ENCODE results near the gene BCAT1. TPM values are rescaled to one million over a fixed set of nuclear protein-coding genes. Genes with fewer than 3 reads are reported as not detected.

The BCAT1 gene
- total and polyA plus RNA-seq, 2 of the 8 experiments (the other 6 are each of a cell fraction or from before 2014, with no cell fraction given) = 19.7 to 263 TPM

GRCh38 chr12:24798335-24798734 is 150.6 kb downstream of the BCAT1 start (continued):
- no peak for TF ChIP-seq SIRT6 (IDR thresholded peaks at IDR 0.05; ENCODE audit: low read length)

- Histone ChIP-seq H3K27ac (ENCODE audit: low read depth, low read length) (no peak overlapping the region), H2BK15ac (ENCODE audit: low read length) (no peak overlapping the region), H3K56ac (replicated peaks; ENCODE audit: insufficient read length, low read depth, low read length) (no peak overlapping the region), H2AK5ac (ENCODE audit: low read depth, low read length) (no peak overlapping the region), H2BK5ac (ENCODE audit: low read depth, low read length) (no peak overlapping the region), H3K23me2 (ENCODE audit: low read depth, low read length) (no peaks in the 10 kb centered on the region), H3K9me3 (ENCODE audit: insufficient read depth in 2 of 2, low read depth in 1 of 2, low read length in 1 of 2) (no peaks in the 10 kb centered on the region), H2BK120ac (replicated peaks; ENCODE audit: low read depth, low read length) (no peak overlapping the region), H3K4me2 (ENCODE audit: insufficient read depth in 1 of 2, low read depth in 2 of 2, low read length in 2 of 2) (no peak overlapping the region), H2BK20ac (ENCODE audit: low read length) (no peak overlapping the region), H4K5ac (ENCODE audit: insufficient read length, low read depth, low read length) (no peak overlapping the region), H3K4me3 (ENCODE audit: extremely low read depth in 1 of 4, insufficient read depth in 2 of 4, low read depth in 3 of 4, low read length in 4 of 4) (no peak overlapping the region), H3K27me3 (replicated peaks in 1 of 4; ENCODE audit: control insufficient read depth in 3 of 4, extremely low read depth in 1 of 4, insufficient read depth in 3 of 4, low read length in 3 of 4) (no peaks in the 10 kb centered on the region), H3K14ac (ENCODE audit: insufficient read length) (no peak overlapping the region), H3K79me2 (ENCODE audit: control insufficient read depth in 1 of 2, insufficient read depth in 2 of 2, low read length in 2 of 2) (no peaks in the 10 kb centered on the region), H2AFZ (ENCODE audit: low read length) (no peak overlapping the region), H4K91ac (replicated peaks; ENCODE audit: insufficient read length, low read length) (no peak overlapping the region), H3K9ac (replicated peaks in 1 of 4; ENCODE audit: extremely low read depth in 1 of 4, low read depth in 3 of 4, low read length in 3 of 4) (no peak overlapping the region), H3K23ac (ENCODE audit: insufficient read length) (no peak overlapping the region), H3K79me1 (ENCODE audit: low read depth, low read length) (no peaks in the 10 kb centered on the region), H4K8ac (ENCODE audit: extremely low read depth, insufficient read depth, low read length) (no peak overlapping the region), H3K18ac (ENCODE audit: extremely low read depth, low read length) (no peak overlapping the region), H4K20me1 (replicated peaks in 1 of 2; ENCODE audit: control insufficient read depth in 1 of 2, insufficient read depth in 2 of 2, low read length in 2 of 2) (no peaks in the 10 kb centered on the region), H3K4ac (replicated peaks; ENCODE audit: insufficient read length, low read depth, low read length) (no peak overlapping the region), H3K4me1 (replicated peaks in 1 of 4; ENCODE audit: control insufficient read depth in 3 of 4, insufficient read depth in 4 of 4, low read length in 3 of 4) (no peaks in the 10 kb centered on the region), H3K36me3 (ENCODE audit: control insufficient read depth in 2 of 4, insufficient read depth in 4 of 4, low read length in 3 of 4) (no peaks in the 10 kb centered on the region), H2BK12ac (ENCODE audit: low read depth, low read length) (no peak overlapping the region)
- DNase-seq (ENCODE audit: low read depth in 1 of 2, low spot score in 2 of 2) (no peak), FAIRE-seq (no peak)
- POLR2A ChIA-PET (ENCODE audit: partially characterized antibody) = no interaction called here
- WGBS, 2 experiments (ENCODE audit: extremely low coverage in 1 of 2, insufficient coverage in 1 of 2, insufficient read length in 1 of 2, insufficient replicate concordance in 2 of 2, low coverage in 1 of 2, low lambda C conversion rate in 2 of 2, missing lambda C conversion rate in 1 of 2) = 100% methylated on average over 2 of the region's 2 CpGs; no CpG with 5 or more reads in 1 of the 2 experiments
- CTCF ChIA-PET (ENCODE audit: partially characterized antibody) = no interaction called here
- TF ChIP-seq HDAC6 (IDR thresholded peaks at IDR 0.05; ENCODE audit: low read depth, low read length) (no peak), SIN3A (conservative IDR thresholded peaks at IDR 0.05 in 1 of 2, IDR thresholded peaks at IDR 0.05 in 1 of 2; ENCODE audit: low read depth in 1 of 2, low read length in 2 of 2) (no peak), CBX8 (IDR thresholded peaks at IDR 0.05; ENCODE audit: borderline replicate concordance, low read depth, low read length) (no peak), BRCA1 (IDR thresholded peaks at IDR 0.05; ENCODE audit: low read depth, low read length) (no peak), CHD1 (IDR thresholded peaks at IDR 0.05; ENCODE audit: low read depth, low read length) (no peak), TAF1 (IDR thresholded peaks at IDR 0.05; ENCODE audit: low read depth, low read length) (no peak), SIRT6 (IDR thresholded peaks at IDR 0.05; ENCODE audit: low read length) (no peak), NRF1 (IDR thresholded peaks at IDR 0.05; ENCODE audit: low read depth, low read length) (no peak), KDM1A (IDR thresholded peaks at IDR 0.05; ENCODE audit: borderline replicate concordance, low read length) (no peak), TAF7 (optimal IDR thresholded peaks at IDR 0.05; ENCODE audit: borderline replicate concordance, low read depth, low read length) (no peak), MAX (IDR thresholded peaks at IDR 0.05) (no peak), POLR2A (IDR thresholded peaks at IDR 0.05; ENCODE audit: control extremely low read depth in 1 of 2, low read depth in 2 of 2, low read length in 2 of 2) (no peak), BACH1 (IDR thresholded peaks at IDR 0.05; ENCODE audit: low read length) (no peak), SP4 (IDR thresholded peaks at IDR 0.05; ENCODE audit: low read length) (no peak), CHD2 (IDR thresholded peaks at IDR 0.05; ENCODE audit: low read length) (no peak)
Measured at GRCh38 chr12:24797901-24798300, 151.0 kb downstream of the BCAT1 start.

All from H1 (cell line).